Esophagus mucosa (tissue), 1 donor: ENCODE data around the gene C5orf58. TPM values are rescaled to one million over a fixed set of nuclear protein-coding genes. Genes with fewer than 3 reads are reported as not detected.
A peak's percentile ranks its signal among the peaks of the same experiment; 100 is the strongest.

Experiments used
- ATAC-seq: fragments of 200-7000 bp; cut with Tn5 transposase; one replicate; pipeline ENCODE4 v1.9.1; 2020
- total RNA-seq: library from RNA; stranded (reverse); gene quantifications from one replicate; pipeline ENCODE4 v1.2.4, GENCODE V29; 2023
- donor health status: DM: yes; HTN: yes; CAD: no.

Gene C5orf58
- total RNA-seq, 1 donor from 2014 or later, result not detected

- ATAC-seq, result no peak
Measured at GRCh38 chr5:170284231-170284630, 51.4 kb downstream of the C5orf58 start.

- ATAC-seq, result no peak
Measured at GRCh38 chr5:170285181-170285580, 52.4 kb downstream of the C5orf58 start.

GRCh38 chr5:170286386-170286925, 53.7 kb downstream of the C5orf58 start:
- no peak for ATAC-seq

- ATAC-seq, result no peak
Measured at GRCh38 chr5:170287532-170287931, 54.7 kb downstream of the C5orf58 start.

GRCh38 chr5:170288151-170288550, 55.4 kb downstream of the C5orf58 start:
- ATAC-seq, result no peak

- no peak for ATAC-seq
Measured at GRCh38 chr5:170288551-170288950, 55.8 kb downstream of the C5orf58 start.

GRCh38 chr5:170289121-170289520, 56.3 kb downstream of the C5orf58 start:
- ATAC-seq, result no peak

- ATAC-seq, result no peak
Measured at GRCh38 chr5:170289764-170290163, 57.0 kb downstream of the C5orf58 start.

- no peak for ATAC-seq
Measured at GRCh38 chr5:170290498-170290897, 57.7 kb downstream of the C5orf58 start.

- ATAC-seq, result no peak
Measured at GRCh38 chr5:170292179-170293104, 59.7 kb downstream of the C5orf58 start.

- ATAC-seq, result peak; percentile 78
Measured at GRCh38 chr5:170293273-170293672, 60.5 kb downstream of the C5orf58 start.

- ATAC-seq, result no peak
Measured at GRCh38 chr5:170294057-170294456, 61.3 kb downstream of the C5orf58 start.

GRCh38 chr5:170294556-170294955, 61.8 kb downstream of the C5orf58 start:
- ATAC-seq, result no peak

Other genes starting within 250 kb of the C5orf58 start
- gene FOXI1, start 127.1 kb upstream of the C5orf58 start, total RNA-seq, result 0.16 TPM
- 3.0 TPM for gene LCP2, start 64.8 kb downstream of the C5orf58 start, total RNA-seq
- gene KCNMB1, start 156.4 kb downstream of the C5orf58 start, total RNA-seq, result 0.64 TPM